K562 (cell line): ENCODE measurements around the gene NOSTRIN. TPM values are rescaled to one million over a fixed set of nuclear protein-coding genes. Genes with fewer than 3 reads are reported as not detected.

Experiments
- ASH1L ChIP-seq: fragments of 450-650 bp; IDR thresholded peaks from 2 replicates; pipeline ENCODE4 v1.6.1; 2018; ENCODE audit warnings: borderline replicate concordance, mild to moderate bottlenecking, low read depth; ENCODE audit not compliant: partially characterized antibody
- CREM ChIP-seq: IDR thresholded peaks from 2 replicates; pipeline ENCODE4 v1.6.1; 2014; ENCODE audit warnings: antibody characterized with exemption, low read depth
- FOXP4 ChIP-seq: sonication (generic); formaldehyde crosslinking; IDR thresholded peaks from 2 replicates; pipeline ENCODE4 v1.8.0; 2022; ENCODE audit warnings: mild to moderate bottlenecking, missing genetic modification reagents, borderline replicate concordance
- GABPA ChIP-seq: fragments of 200-800 bp; sonication (Bioruptor generic); conservative IDR thresholded peaks from 2 replicates; pipeline ENCODE4 v1.6.1; 2016; ENCODE audit warnings: low read depth, missing genetic modification characterization, missing compliant biosample characterization
- HNRNPH1 ChIP-seq: fragments of 200-400 bp; formaldehyde crosslinking; optimal IDR thresholded peaks from 2 replicates; pipeline ENCODE3; 2017; ENCODE audit warnings: low read depth, mild to moderate bottlenecking, low read length, moderate library complexity
- IFI16 ChIP-seq: fragments of 250-450 bp; sonication (Bioruptor Pico); IDR thresholded peaks from 2 replicates; pipeline ENCODE4 v2.1.2; 2022; ENCODE audit warnings: mild to moderate bottlenecking, inconsistent platforms
- KLF13 ChIP-seq: fragments of 450-650 bp; IDR thresholded peaks from 2 replicates; pipeline ENCODE4 v1.6.1; 2016; ENCODE audit warnings: missing genetic modification characterization, low read depth, mild to moderate bottlenecking, missing compliant biosample characterization, moderate library complexity, borderline replicate concordance
- MEF2A ChIP-seq: IDR thresholded peaks from 2 replicates; pipeline ENCODE4 v1.6.1; 2011; ENCODE audit warnings: low read depth, mild to moderate bottlenecking, low read length, moderate library complexity; ENCODE audit not compliant: control insufficient read depth
- MYBL2 ChIP-seq, 2 experiments: fragments of 450-650 bp in 1 of 2; sonication (generic) in 1 of 2; formaldehyde crosslinking in 1 of 2; IDR thresholded peaks; 2 replicates each; pipeline versions ENCODE4 v1.6.1 to v1.8.1; 2017 to 2022; ENCODE audit warnings: borderline replicate concordance in 1 of 2, inconsistent platforms in 1 of 2, low read depth in 1 of 2, mild to moderate bottlenecking in 1 of 2, missing genetic modification reagents in 1 of 2, moderate library complexity in 1 of 2
- MYNN ChIP-seq, 2 experiments: sonication (generic); formaldehyde crosslinking in 1 of 2; IDR thresholded peaks; 2 replicates each; pipeline versions ENCODE4 v1.5.0 to v1.6.1; 2016 to 2020; ENCODE audit warnings: antibody characterized with exemption in 1 of 2, missing genetic modification reagents in 1 of 2
- NBN ChIP-seq: fragments of 450-650 bp; IDR thresholded peaks from 2 replicates; pipeline ENCODE4 v1.6.1; 2016; ENCODE audit warnings: low read depth, mild to moderate bottlenecking
- OTX1 ChIP-seq: fragments of 450-650 bp; formaldehyde crosslinking; IDR thresholded peaks from 2 replicates; pipeline ENCODE4 v1.4.0; 2022; ENCODE audit warnings: mild to moderate bottlenecking
- PCBP1 ChIP-seq: fragments of 200-400 bp; formaldehyde crosslinking; IDR thresholded peaks from 2 replicates; pipeline ENCODE4 v1.6.1; 2018; ENCODE audit warnings: mild to moderate bottlenecking, low read depth, low read length; ENCODE audit not compliant: poor library complexity, severe bottlenecking
- PRPF4 ChIP-seq: fragments of 200-400 bp; formaldehyde crosslinking; IDR thresholded peaks from one replicate; pipeline ENCODE4 v1.6.1; 2017; ENCODE audit warnings: low read length, low read depth, mild to moderate bottlenecking; ENCODE audit not compliant: insufficient read depth, poor library complexity, severe bottlenecking
- SNIP1 ChIP-seq: fragments of 450-650 bp; IDR thresholded peaks from 2 replicates; pipeline ENCODE4 v1.7.1; 2017; ENCODE audit warnings: low read depth, mild to moderate bottlenecking
- SP2 ChIP-seq: IDR thresholded peaks from 2 replicates; pipeline ENCODE4 v1.6.1; 2011; ENCODE audit warnings: mild to moderate bottlenecking, low read depth, low read length, moderate library complexity; ENCODE audit not compliant: poor library complexity, severe bottlenecking; ENCODE audit errors: extremely low read depth
- SRSF3 ChIP-seq: fragments of 200-400 bp; formaldehyde crosslinking; IDR thresholded peaks from 2 replicates; pipeline ENCODE4 v1.6.1; 2016; ENCODE audit warnings: mild to moderate bottlenecking, low read length, moderate library complexity; ENCODE audit not compliant: insufficient read depth
- SRSF9 ChIP-seq: fragments of 200-400 bp; formaldehyde crosslinking; IDR thresholded peaks from 2 replicates; pipeline ENCODE4 v1.6.1; 2017; ENCODE audit warnings: low read depth, low read length, borderline replicate concordance
- TAF7 ChIP-seq: fragments of 450-650 bp; IDR thresholded peaks from 2 replicates; pipeline ENCODE4 v1.6.1; 2016; ENCODE audit warnings: missing genetic modification characterization, missing compliant biosample characterization
- TCF7 ChIP-seq: sonication (generic); IDR thresholded peaks from 2 replicates; pipeline ENCODE4 v1.6.1; 2016; ENCODE audit warnings: antibody characterized with exemption, borderline replicate concordance
- ZKSCAN1 ChIP-seq: fragments of 150-350 bp; IDR thresholded peaks from 2 replicates; pipeline ENCODE4 v1.6.1; 2016; ENCODE audit warnings: low read depth, low read length
- ZNF174 ChIP-seq: fragments of 250-450 bp; sonication (Bioruptor Pico); IDR thresholded peaks from 2 replicates; pipeline ENCODE4 v1.4.0; 2020; ENCODE audit warnings: mild to moderate bottlenecking
- ZNF253 ChIP-seq: fragments of 250-450 bp; sonication (Bioruptor Pico); conservative IDR thresholded peaks from 2 replicates; pipeline ENCODE4 v1.6.1; 2021; ENCODE audit warnings: mild to moderate bottlenecking
- ZNF354B ChIP-seq: fragments of 250-450 bp; sonication (Bioruptor Pico); IDR thresholded peaks from 2 replicates; pipeline ENCODE4 v1.4.0; 2020
- ZNF431 ChIP-seq: sonication (generic); formaldehyde crosslinking; IDR thresholded peaks from 2 replicates; pipeline ENCODE4 v1.8.0; 2022; ENCODE audit warnings: mild to moderate bottlenecking, missing genetic modification reagents
- polyA plus RNA-seq, 8 experiments: library from polyadenylated mRNA; depleted of rRNA in 4 of 8; stranded (reverse) in 5 of 8; unstranded in 3 of 8; fragments of >200 nt; fragmentation: Nextera tagmentation in 2 of 8; fragmentation: Illumina TruSeq in 1 of 8; extraction: Ambion mirVana in 2 of 8; extraction: Trizol in 1 of 8; gene quantifications; 2 replicates each; pipeline versions ENCODE4 v1.2.1 to v1.2.3, GENCODE V29; 2011 to 2014; ENCODE audit warnings: inconsistent platforms in 1 of 8, missing spikeins in 1 of 8
- total RNA-seq, 7 experiments: library from RNA; depleted of rRNA in 6 of 7; stranded (reverse); fragments of >200 nt in 6 of 7; fragmentation: Illumina TruSeq in 2 of 7; extraction: Trizol in 2 of 7; gene quantifications; 2 replicates each; pipeline versions ENCODE4 v1.2.1 to v1.2.3, GENCODE V29; 2011 to 2021; ENCODE audit warnings: low replicate concordance in 1 of 7

Gene NOSTRIN
- total and polyA plus RNA-seq, 9 of the 15 experiments (the other 6 are each of a cell fraction or from before 2014, with no cell fraction given), result 26.7 to 82.9 (median 56.3) TPM

GRCh38 chr2:168851674-168852320 lies 49.4 kb downstream of the NOSTRIN start (continued):
- TF ChIP-seq ZNF431 (CRISPR knock-in tag), result no peak
- no peak for TF ChIP-seq HNRNPH1
- peak; percentile 64; the same call in 1 of the 2 replicates for TF ChIP-seq ZKSCAN1
- no peak for TF ChIP-seq GABPA (tag)
- no peak for TF ChIP-seq FOXP4 (CRISPR knock-in tag)
- no peak for TF ChIP-seq MYBL2 (IDR thresholded peaks at IDR 0.05; ENCODE audit: low read depth)
- TF ChIP-seq MYBL2 (CRISPR knock-in tag; IDR thresholded peaks at IDR 0.05; ENCODE audit: borderline replicate concordance), result no peak
- TF ChIP-seq ASH1L, result no peak
- TF ChIP-seq SRSF9, result no peak
- no peak for TF ChIP-seq ZNF174 (CRISPR knock-in tag)
- TF ChIP-seq SNIP1, result no peak
- no peak; the same call in 1 of the 2 replicates for TF ChIP-seq KLF13
- TF ChIP-seq PRPF4, result no peak
- TF ChIP-seq OTX1 (CRISPR knock-in tag), result no peak
- TF ChIP-seq MEF2A, result no peak
- no peak for TF ChIP-seq IFI16 (CRISPR knock-in tag)
- no peak for TF ChIP-seq ZNF253 (CRISPR knock-in tag)
- TF ChIP-seq NBN, result peak; percentile 94
- no peak for TF ChIP-seq PCBP1
- no peak for TF ChIP-seq TAF7 (tag)
- no peak for TF ChIP-seq SRSF3
- 0 out of 2 replicates have a peak, but pooled peaks have one; percentile 32 for TF ChIP-seq ZNF354B (CRISPR knock-in tag)
- TF ChIP-seq CREM, result peak; percentile 72; the same call in 1 of the 2 replicates
- no peak for TF ChIP-seq SP2
- 0 out of 2 replicates have a peak, but pooled peaks have one; percentile 53 for TF ChIP-seq TCF7
- TF ChIP-seq MYNN (IDR thresholded peaks at IDR 0.05), result peak; percentile 79; the same call in 1 of the 2 replicates
- TF ChIP-seq MYNN (CRISPR knock-in tag; IDR thresholded peaks at IDR 0.05), result no peak
